GM23338 (cell line): Measurements from ENCODE around the gene PHACTR2. TPM values are rescaled to one million over a fixed set of nuclear protein-coding genes. Genes with fewer than 3 reads are reported as not detected.

Experiments
- ATAC-seq: fragments of 200-7000 bp; cut with Tn5 transposase; 3 replicates; pipeline ENCODE4 v1.9.1; 2020
- DNase-seq: peaks from one replicate; pipeline ENCODE4 v3.0.0-alpha.2; 2015; ENCODE audit warnings: low spot score
- H2AFZ ChIP-seq: fragments of 200-600 bp; sonication (generic); 2 replicates; pipeline ENCODE4 v1.8.0; 2016; ENCODE audit warnings: antibody characterized with exemption, mild to moderate bottlenecking, moderate library complexity
- H3F3A ChIP-seq: fragments of 200-600 bp; sonication (generic); replicated peaks from 2 replicates; pipeline ENCODE4 v1.8.0; 2017; ENCODE audit warnings: antibody characterized with exemption, mixed run types, low read depth
- H3K27ac ChIP-seq: fragments of 200-600 bp; sonication (generic); 2 replicates; pipeline ENCODE4 v1.6.1; 2016; ENCODE audit warnings: low read depth
- H3K27me3 ChIP-seq: fragments of 200-600 bp; sonication (generic); 2 replicates; pipeline ENCODE4 v1.8.0; 2016; ENCODE audit warnings: mild to moderate bottlenecking, mixed run types, moderate library complexity; ENCODE audit not compliant: insufficient read depth
- H3K36me3 ChIP-seq: fragments of 200-600 bp; sonication (generic); 2 replicates; pipeline ENCODE4 v1.8.0; 2016; ENCODE audit warnings: mild to moderate bottlenecking; ENCODE audit not compliant: insufficient read depth
- H3K4me1 ChIP-seq: fragments of 200-600 bp; sonication (generic); 2 replicates; pipeline ENCODE4 v1.8.0; 2016; ENCODE audit warnings: mild to moderate bottlenecking, moderate library complexity; ENCODE audit not compliant: insufficient read depth
- H3K4me2 ChIP-seq: fragments of 200-600 bp; sonication (generic); 2 replicates; pipeline ENCODE4 v1.7.1; 2017; ENCODE audit warnings: mixed run types
- H3K4me3 ChIP-seq: fragments of 200-600 bp; sonication (generic); 2 replicates; pipeline ENCODE4 v1.6.1; 2016; ENCODE audit warnings: mixed run types
- H3K79me2 ChIP-seq: fragments of 200-600 bp; sonication (generic); replicated peaks from 2 replicates; pipeline ENCODE4 v1.8.0; 2017; ENCODE audit warnings: mild to moderate bottlenecking; ENCODE audit not compliant: insufficient read depth
- H3K9me2 ChIP-seq: fragments of 200-600 bp; sonication (generic); 2 replicates; pipeline ENCODE4 v1.8.0; 2017; ENCODE audit not compliant: insufficient read depth
- H4K20me1 ChIP-seq: fragments of 200-600 bp; sonication (generic); replicated peaks from 2 replicates; pipeline ENCODE4 v1.8.0; 2017; ENCODE audit warnings: mild to moderate bottlenecking; ENCODE audit not compliant: insufficient read depth
- H3K27ac Mint-ChIP-seq: 2 replicates; pipeline ENCODE4 v1.8.0; 2020; ENCODE audit warnings: inconsistent platforms, mild to moderate bottlenecking, moderate library complexity, mixed read lengths
- H3K27me3 Mint-ChIP-seq: 3 replicates; pipeline ENCODE4 v1.8.0; 2022; ENCODE audit warnings: low read depth, mild to moderate bottlenecking, moderate library complexity, mixed read lengths, inconsistent platforms; ENCODE audit not compliant: insufficient read depth, poor library complexity
- H3K36me3 Mint-ChIP-seq: 3 replicates; pipeline ENCODE4 v1.8.0; 2021; ENCODE audit warnings: low read depth, mild to moderate bottlenecking, inconsistent platforms, moderate library complexity, mixed read lengths
- H3K4me1 Mint-ChIP-seq: 3 replicates; pipeline ENCODE4 v1.8.0; 2020; ENCODE audit warnings: mild to moderate bottlenecking, inconsistent platforms, mixed read lengths
- H3K4me3 Mint-ChIP-seq: 3 replicates; pipeline ENCODE4 v1.8.0; 2021; ENCODE audit warnings: moderate library complexity, mild to moderate bottlenecking, inconsistent platforms, mixed read lengths
- H3K9me3 Mint-ChIP-seq: 3 replicates; pipeline ENCODE4 v1.8.0; 2020; ENCODE audit warnings: moderate library complexity, mild to moderate bottlenecking, inconsistent platforms, mixed read lengths
- CTCF ChIP-seq, 2 experiments: fragments of 200-600 bp in 1 of 2; sonication (generic) in 1 of 2; conservative IDR thresholded peaks; 2 replicates each; pipeline versions ENCODE4 v1.5.1 to v1.6.1; 2016 to 2017; ENCODE audit warnings: antibody characterized with exemption in 2 of 2, low read depth in 2 of 2, mild to moderate bottlenecking in 2 of 2, moderate library complexity in 1 of 2
- ETS1 ChIP-seq: IDR thresholded peaks from 2 replicates; pipeline ENCODE4 v1.6.1; 2016; ENCODE audit warnings: antibody characterized with exemption
- EZH2 ChIP-seq: fragments of 200-600 bp; sonication (generic); IDR thresholded peaks from one replicate; pipeline ENCODE4 v1.8.0; 2017; ENCODE audit warnings: antibody characterized with exemption, mild to moderate bottlenecking, low read depth; ENCODE audit not compliant: unreplicated experiment
- JUNB ChIP-seq: IDR thresholded peaks from one replicate; pipeline ENCODE4 v1.6.1; 2016; ENCODE audit warnings: antibody characterized with exemption; ENCODE audit not compliant: unreplicated experiment
- NANOG ChIP-seq: IDR thresholded peaks from 2 replicates; pipeline ENCODE4 v1.6.1; 2016; ENCODE audit warnings: antibody characterized with exemption, borderline replicate concordance
- POLR2AphosphoS5 ChIP-seq: IDR thresholded peaks from 2 replicates; pipeline ENCODE4 v1.6.1; 2016; ENCODE audit warnings: antibody characterized with exemption, low read depth
- REST ChIP-seq: IDR thresholded peaks from one replicate; pipeline ENCODE4 v1.6.1; 2018; ENCODE audit warnings: antibody characterized with exemption; ENCODE audit not compliant: unreplicated experiment
- STAT1 ChIP-seq: IDR thresholded peaks from one replicate; pipeline ENCODE4 v1.6.1; 2016; ENCODE audit warnings: antibody characterized with exemption; ENCODE audit not compliant: unreplicated experiment
- ZNF462 ChIP-seq: fragments of 250-450 bp; sonication (Bioruptor Pico); IDR thresholded peaks from 2 replicates; pipeline ENCODE4 v1.5.0; 2020; ENCODE audit warnings: mild to moderate bottlenecking, moderate library complexity
- polyA plus RNA-seq: library from polyadenylated mRNA; unstranded; fragments of >200 nt; fragmentation: Nextera tagmentation; extraction: Ambion mirVana; gene quantifications from 2 replicates; pipeline ENCODE4 v1.2.1, GENCODE V29; 2016
- total RNA-seq: library from RNA; depleted of rRNA; stranded (reverse); fragments of >200 nt; shearing (Covaris generic); gene quantifications from 2 replicates; pipeline ENCODE4 v1.2.3, GENCODE V29; 2014

PHACTR2 gene
- total and polyA plus RNA-seq, 2 experiments from 2014 or later = 67.7 to 105 TPM

GRCh38 chr6:143774347-143774746 is 96.6 kb downstream of the PHACTR2 start (continued):
- no peak for TF ChIP-seq ZNF462 (CRISPR knock-in tag)
- TF ChIP-seq ETS1 = no peak
- TF ChIP-seq NANOG = no peak
- TF ChIP-seq EZH2 = no peak
- no peak for TF ChIP-seq STAT1
- TF ChIP-seq POLR2AphosphoS5 = no peak

GRCh38 chr6:143775336-143775735 is 97.6 kb downstream of the PHACTR2 start:
- no peaks in the 10 kb centered on the region for H4K20me1 ChIP-seq
- H3K27ac ChIP-seq = peak overlapping the region; percentile 65; the same call in 1 of the 2 replicates
- no peaks in the 10 kb centered on the region for H3K9me3 Mint-ChIP-seq
- no peak overlapping the region for H3K4me2 ChIP-seq
- peaks cover 12% of the 10 kb centered on the region; the same call in 2 of the 3 replicates for H3K36me3 Mint-ChIP-seq
- H3K9me2 ChIP-seq = no peaks in the 10 kb centered on the region
- no peaks in the 10 kb centered on the region for H3K79me2 ChIP-seq
- no peak overlapping the region for H3K4me3 Mint-ChIP-seq
- ATAC-seq (no peak), DNase-seq (no peak)
- H3K4me3 ChIP-seq = no peak overlapping the region
- H3K36me3 ChIP-seq = peaks cover 21% of the 10 kb centered on the region; the same call in 1 of the 2 replicates
- no peaks in the 10 kb centered on the region for H3K27me3 ChIP-seq
- peaks cover 3% of the 10 kb centered on the region; the same call in 1 of the 2 replicates for H3F3A ChIP-seq
- H3K27ac Mint-ChIP-seq = no peak overlapping the region
- H3K27me3 Mint-ChIP-seq = no peaks in the 10 kb centered on the region
- H3K4me1 ChIP-seq = no peaks in the 10 kb centered on the region
- H3K4me1 Mint-ChIP-seq = peaks cover 12% of the 10 kb centered on the region
- no peak overlapping the region for H2AFZ ChIP-seq
- TF ChIP-seq NANOG (no peak), REST (no peak), JUNB (no peak), EZH2 (no peak), ETS1 (no peak), CTCF (conservative IDR thresholded peaks at IDR 0.05; ENCODE audit: low read depth in 2 of 2) (no peak)
